Measurements from ENCODE around the gene NFE2L2.

DNA sequence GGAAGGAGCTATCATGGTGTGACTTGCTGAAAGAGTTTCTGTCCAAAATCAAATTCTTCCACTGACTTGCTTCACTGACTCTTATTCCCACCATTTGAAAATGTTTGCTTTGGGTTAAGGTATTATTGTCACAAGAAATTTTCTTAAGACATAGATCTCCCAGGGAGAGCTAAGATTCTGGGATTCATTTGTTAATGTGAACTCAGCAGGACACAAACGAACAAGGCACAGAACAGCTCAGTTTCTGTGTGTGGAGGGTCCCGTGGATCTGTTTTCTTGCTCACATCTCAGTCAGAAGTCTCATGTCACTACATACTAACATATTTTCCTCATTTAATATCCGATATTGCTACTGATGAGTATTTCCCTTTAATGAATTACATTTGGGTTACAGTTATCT is 60.1 kb downstream of the NFE2L2 start:
- TF ChIP-seq, protein P1, sequence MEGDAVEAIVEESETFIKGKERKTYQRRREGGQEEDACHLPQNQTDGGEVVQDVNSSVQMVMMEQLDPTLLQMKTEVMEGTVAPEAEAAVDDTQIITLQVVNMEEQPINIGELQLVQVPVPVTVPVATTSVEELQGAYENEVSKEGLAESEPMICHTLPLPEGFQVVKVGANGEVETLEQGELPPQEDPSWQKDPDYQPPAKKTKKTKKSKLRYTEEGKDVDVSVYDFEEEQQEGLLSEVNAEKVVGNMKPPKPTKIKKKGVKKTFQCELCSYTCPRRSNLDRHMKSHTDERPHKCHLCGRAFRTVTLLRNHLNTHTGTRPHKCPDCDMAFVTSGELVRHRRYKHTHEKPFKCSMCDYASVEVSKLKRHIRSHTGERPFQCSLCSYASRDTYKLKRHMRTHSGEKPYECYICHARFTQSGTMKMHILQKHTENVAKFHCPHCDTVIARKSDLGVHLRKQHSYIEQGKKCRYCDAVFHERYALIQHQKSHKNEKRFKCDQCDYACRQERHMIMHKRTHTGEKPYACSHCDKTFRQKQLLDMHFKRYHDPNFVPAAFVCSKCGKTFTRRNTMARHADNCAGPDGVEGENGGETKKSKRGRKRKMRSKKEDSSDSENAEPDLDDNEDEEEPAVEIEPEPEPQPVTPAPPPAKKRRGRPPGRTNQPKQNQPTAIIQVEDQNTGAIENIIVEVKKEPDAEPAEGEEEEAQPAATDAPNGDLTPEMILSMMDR (conservative IDR thresholded peaks at IDR 0.05; ENCODE audit: low read depth, low read length) = no peak
- TF ChIP-seq EZH2 (IDR thresholded peaks at IDR 0.05; ENCODE audit: low read length, unreplicated experiment) (no peak), EZH2phosphoT487 (IDR thresholded peaks at IDR 0.05; ENCODE audit: borderline replicate concordance, low read length) (no peak)

All from PC-3 (cell line).